Measurements from ENCODE around the gene STK10. TPM values are rescaled to one million over a fixed set of nuclear protein-coding genes. Genes with fewer than 3 reads are reported as not detected.

The STK10 gene
- total RNA-seq, 1 donor from 2014 or later = 9.1 TPM

DNA sequence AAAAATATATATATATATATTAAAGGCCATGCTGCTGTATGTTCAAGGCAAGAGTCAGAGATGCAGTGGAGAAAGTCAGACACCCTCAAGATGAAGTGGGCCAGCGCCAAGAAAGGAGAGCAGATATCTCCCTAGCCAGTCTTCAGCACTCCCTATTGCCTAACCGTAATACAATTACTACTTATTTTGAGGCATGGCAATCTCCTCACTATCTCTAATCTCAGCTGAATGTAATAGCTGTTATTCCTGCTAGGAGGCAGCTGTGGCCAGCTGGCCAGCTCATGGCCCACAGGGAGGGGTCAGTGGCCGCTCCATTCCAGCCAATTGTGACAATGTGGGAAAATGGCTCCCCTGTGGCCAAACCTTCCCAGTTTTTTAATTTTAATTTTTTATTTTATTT, 94.1 kb downstream of the STK10 start:
- DNase-seq (ENCODE audit: low spot score) = no peak

DNA sequence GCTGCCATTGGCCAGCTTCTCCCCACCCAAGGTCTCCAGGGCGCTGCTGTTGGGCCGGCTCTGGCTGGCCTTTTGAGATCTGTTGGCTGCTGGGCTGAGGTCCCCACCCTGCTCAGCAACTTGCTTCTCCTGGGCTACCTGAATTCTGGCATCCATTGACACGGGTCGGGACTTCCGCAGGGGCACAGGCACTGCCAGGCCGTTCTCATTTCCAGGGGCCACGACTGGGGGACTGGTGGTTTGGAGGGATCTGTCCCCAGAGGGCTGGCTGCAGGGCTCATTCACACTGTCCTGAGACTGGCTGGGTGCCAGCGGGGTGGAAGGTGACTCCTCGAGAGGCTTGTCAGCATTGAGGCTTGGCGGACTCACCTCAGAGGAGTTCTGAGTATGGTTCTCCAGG, 94.5 kb downstream of the STK10 start:
- ATAC-seq (no peak), DNase-seq (ENCODE audit: low spot score) (no peak)

More for the DNA sequence above, 94.1 kb downstream of the STK10 start:
- no peak for ATAC-seq

- DNase-seq (ENCODE audit: low spot score) = no peak
Measured at GRCh38 chr5:172091956-172092732, 95.9 kb downstream of the STK10 start.

DNA sequence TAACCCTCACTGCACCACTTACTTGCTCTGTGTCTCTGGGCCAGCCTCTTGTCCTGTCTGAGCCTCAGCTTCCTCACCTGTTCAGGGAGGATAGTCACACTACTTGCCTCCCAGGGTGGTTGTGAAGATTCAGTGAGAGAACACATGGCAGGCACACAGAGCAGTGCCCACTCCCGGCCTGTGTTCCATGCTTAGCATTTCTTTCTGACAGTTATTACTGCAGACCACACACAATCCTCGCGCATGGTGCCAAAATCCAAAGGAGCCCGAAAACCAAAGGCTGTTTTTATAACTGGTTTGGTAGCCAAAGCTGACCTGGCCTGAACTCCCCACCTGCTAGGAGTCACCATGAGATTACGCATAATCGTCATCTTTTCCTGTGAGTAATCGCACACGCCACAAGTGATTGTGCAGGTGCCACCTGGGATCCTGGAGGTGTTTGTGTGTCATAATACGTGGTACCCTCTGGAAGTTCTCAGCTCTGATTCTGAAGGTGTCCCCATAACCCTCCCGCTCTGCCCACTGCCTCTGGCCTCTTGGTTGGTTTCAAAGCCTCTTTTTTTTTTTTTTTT, 97.0 kb downstream of the STK10 start:
- no peak for ATAC-seq
- DNase-seq (ENCODE audit: low spot score) = no peak

More at GRCh38 chr5:172091956-172092732, 95.9 kb downstream of the STK10 start:
- no peak for ATAC-seq

DNA sequence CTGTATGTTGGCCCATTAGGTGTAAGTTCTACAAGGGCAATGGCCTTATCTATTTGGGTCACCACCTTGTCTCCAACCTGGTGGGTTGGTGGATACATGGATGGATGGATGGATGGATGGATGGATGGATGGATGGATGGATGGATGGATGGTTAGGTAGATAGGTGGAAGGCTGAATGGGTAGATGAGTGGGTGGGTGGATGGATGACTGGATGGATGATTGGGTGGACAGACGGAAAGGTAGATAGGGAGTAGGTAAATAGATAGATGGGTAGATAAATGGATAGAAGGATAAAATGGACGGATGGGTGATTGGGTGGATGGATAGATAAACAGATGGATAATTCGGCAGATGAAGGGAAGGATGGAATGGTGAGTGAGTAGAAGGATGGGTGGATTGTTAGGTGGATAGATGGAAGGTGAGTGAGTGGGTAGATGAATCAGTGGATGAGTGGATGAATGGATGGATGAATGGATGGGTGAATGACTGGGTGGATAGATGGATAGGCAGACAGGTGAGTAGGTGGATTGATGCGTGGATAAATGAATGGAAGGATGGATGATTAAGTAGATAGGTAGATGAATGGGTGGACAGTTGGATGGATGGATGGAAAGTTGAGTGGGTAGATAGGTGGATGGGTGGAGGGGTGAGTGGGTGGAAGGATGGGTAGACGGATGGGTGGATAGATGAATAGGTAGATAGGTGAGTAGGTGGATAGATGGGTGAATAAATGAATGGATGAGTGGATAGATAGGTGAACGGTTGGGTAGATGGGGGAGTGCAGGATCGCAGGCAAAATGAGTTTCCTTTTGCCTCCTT, 98.5 kb downstream of the STK10 start:
- DNase-seq (ENCODE audit: low spot score) = no peak
- ATAC-seq = no peak

- ATAC-seq (no peak), DNase-seq (ENCODE audit: low spot score) (no peak)
Measured at GRCh38 chr5:172088801-172089200, 99.2 kb downstream of the STK10 start.

DNA sequence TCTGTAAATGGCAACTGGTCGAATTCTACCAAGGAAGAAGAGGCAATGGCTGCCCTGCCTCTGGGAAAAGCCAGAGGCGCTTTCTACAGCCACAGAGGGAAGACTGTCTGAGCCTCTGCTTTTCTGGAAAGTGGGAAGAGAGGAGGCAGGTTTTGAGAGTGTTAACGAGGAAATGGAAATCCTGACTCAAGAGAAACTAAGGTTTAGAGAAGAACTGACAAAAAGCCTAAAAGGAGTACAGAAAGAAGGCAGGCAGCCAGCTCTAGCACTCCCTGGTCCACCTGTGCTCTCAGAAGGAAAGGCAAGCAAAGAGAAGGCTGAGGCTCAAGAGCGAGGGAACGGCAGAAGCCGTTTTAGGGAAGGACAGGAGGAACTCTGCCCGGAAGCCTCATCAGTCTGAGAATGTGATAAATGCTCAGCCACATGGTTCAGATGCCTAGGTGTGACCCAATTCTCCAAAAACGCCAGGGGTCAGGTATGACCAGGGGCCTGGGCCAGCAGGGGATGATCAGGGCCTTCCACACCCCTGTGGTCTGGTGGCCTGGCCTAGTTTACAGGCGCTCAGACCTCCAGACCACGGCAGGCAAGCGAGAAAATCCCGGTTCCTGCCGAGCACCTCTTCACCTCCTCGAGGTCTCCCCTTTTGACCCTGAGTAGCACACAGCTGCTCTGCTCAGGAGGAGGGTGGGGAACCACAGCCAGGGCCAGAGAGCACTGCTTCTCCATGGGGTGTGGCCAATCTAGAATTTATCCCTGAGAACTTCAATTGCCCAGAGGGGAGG, 101.6 kb downstream of the STK10 start:
- ATAC-seq (no peak), DNase-seq (ENCODE audit: low spot score) (no peak)

- DNase-seq (ENCODE audit: low spot score) (no peak), ATAC-seq (no peak)
Measured at GRCh38 chr5:172085738-172086137, 102.3 kb downstream of the STK10 start.

DNA sequence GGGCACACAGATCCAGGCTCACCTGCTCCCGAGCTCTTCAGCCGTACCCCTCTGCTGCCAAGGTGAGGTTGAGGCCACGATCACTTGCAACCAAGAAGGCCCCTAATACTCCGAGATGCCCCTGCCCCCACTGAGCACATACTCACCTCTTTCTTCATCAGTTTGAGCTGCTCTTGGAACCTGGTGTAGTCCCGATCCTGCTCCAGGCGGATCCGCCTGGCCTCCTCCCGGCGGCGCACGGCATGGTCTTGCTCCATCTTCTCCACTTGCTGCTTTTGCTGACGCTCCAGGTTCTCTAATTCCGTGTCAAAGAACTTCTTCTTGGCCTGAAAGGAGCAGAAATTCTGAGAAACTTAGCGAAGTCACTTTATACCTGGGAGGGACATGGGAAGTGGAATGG, 105.8 kb downstream of the STK10 start:
- DNase-seq (ENCODE audit: low spot score) (no peak), ATAC-seq (no peak)

DNA sequence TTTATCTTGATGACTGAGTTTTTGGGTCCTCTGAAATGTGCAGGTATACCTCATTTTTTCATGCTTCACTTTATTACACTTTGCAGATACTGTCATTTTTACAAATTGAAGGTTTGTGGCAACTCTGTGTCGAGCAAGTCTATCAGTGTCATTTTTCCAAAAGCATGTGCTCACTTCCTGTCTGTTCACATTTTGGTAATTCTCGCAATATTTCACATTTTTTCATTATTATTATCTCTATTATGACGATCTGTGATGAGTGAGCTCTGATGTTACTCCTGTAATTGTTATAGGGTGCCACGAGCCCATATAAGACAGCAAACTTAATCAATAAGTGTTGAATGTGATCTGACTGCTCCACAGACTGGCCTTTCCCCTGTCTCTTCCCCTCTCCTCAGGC, 108.1 kb downstream of the STK10 start:
- ATAC-seq (no peak), DNase-seq (ENCODE audit: low spot score) (no peak)

DNA sequence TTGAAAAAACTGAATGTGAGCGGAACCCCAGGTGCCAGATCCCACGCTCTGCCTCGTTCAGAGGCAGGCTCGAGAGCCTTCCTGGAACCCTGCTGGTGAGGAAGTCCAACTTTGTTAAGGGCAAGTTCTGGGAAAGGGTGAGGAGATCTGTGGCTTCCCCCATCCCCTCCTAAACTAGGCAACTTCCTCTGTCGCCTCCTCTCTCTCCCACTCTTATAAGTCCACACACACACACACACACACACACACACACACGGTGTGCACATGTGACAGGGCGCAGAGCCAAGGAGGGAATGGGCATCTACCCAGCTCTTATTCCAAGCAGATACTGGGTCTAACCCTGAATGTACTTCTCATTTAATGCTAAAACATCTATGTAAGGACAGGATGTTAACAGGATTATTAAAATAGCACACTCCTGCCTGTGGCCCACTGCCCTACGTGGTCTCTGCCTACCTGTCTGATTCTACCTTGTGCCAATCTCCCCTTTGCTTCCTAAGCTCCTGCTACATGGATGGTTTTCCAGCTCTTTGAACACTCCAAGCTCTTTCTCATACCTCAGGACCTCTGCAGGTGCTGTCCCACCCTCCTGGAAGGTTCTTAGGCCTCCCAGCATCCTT, 109.2 kb downstream of the STK10 start:
- ATAC-seq = peak; percentile 60
- peak; percentile 58 for DNase-seq (ENCODE audit: low spot score)

DNA sequence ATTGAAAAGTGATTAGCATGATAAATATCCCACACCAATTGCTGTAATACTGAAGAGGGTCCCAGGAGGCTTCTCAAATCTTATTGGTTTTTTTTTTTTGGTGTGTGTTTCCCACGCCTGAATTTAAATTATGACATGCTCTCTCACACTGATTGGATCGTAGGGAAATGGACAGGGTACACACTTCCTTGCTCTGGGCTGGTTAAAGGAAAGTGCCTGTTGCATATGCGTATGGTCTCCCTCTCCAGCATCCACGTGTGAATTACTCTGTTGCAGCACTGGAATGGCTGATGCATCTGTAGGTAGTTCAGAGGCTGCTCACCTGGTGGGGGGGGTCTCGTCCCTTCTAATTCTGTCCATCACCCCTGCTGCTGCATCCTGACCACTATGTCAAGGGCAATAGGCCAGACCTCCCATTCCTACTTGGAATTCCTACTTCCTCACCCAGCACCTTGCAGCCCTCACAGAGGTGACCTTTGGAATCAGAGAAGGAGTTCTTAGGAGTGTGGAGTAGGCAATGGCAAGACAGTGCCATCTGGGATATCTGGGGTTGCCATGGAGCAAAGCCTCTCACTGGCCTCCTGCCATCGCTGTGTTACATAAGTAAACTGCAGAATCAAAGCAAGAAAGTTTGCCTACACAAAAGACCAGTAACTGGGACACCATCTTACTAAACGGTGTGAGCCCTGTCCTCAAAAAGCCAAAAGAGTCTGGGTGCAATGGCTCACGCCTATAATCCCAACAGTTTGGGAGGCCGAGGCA, 110.2 kb downstream of the STK10 start:
- DNase-seq (ENCODE audit: low spot score) (no peak), ATAC-seq (no peak)

- DNase-seq (ENCODE audit: low spot score) = no peak
- no peak for ATAC-seq
Measured at GRCh38 chr5:172076761-172077244, 111.2 kb downstream of the STK10 start.

- DNase-seq (ENCODE audit: low spot score) = no peak
- ATAC-seq = no peak
Measured at GRCh38 chr5:172075656-172076055, 112.4 kb downstream of the STK10 start.

DNA sequence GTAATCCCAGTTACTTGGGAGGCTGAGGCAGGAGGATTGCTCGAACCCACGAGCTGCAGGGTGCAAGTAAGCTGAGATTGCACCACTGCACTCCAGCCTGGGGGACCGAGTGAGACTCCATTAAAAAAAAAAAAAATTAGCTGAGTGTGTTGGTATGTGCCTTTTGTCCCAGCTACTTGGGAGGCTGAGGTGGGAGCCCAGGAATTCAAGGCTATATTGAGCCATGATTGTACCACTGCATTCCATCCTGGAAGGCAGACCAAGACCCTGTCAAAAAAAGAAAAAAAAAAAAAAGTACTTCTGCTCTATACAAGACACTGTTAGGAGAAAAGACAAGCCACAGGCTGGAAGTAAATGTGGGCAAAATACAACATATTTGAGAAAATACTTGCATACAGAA, 113.1 kb downstream of the STK10 start:
- no peak for ATAC-seq
- DNase-seq (ENCODE audit: low spot score) = no peak

- DNase-seq (ENCODE audit: low spot score) = no peak
- ATAC-seq = no peak
Measured at GRCh38 chr5:172071309-172071875, 116.6 kb downstream of the STK10 start.

- no peak for ATAC-seq
- DNase-seq (ENCODE audit: low spot score) = no peak
Measured at GRCh38 chr5:172065431-172066065, 122.5 kb downstream of the STK10 start.

GRCh38 chr5:172064766-172065165, 123.3 kb downstream of the STK10 start:
- ATAC-seq (no peak), DNase-seq (ENCODE audit: low spot score) (no peak)

DNA sequence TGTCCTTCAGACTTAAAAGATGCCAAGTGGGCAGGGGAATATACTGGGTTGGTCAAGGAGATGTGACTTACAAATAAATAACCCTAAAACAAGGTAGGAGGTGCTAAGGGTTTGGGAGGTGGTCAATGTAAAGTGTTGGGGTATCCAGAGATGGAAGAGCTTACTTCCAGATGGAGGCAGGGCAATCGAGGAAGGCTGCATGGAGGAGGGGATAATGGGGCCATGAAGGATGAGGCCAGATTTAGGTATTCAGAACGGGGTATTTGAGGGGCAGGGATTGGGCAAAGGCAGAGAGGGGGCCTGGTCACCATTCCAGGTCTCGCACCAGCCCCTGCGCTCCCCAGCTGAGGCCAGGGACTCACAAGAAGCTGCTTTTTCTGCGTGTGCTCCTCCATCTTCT, 123.7 kb downstream of the STK10 start:
- ATAC-seq (no peak), DNase-seq (ENCODE audit: low spot score) (no peak)
